Stomach (tissue), 9 donors: ENCODE results near the gene SYNDIG1. TPM values are rescaled to one million over a fixed set of nuclear protein-coding genes. Genes with fewer than 3 reads are reported as not detected.

Experiments used
- DNase-seq, 2 donors: peaks; one replicate each; pipeline versions ENCODE4 v3.0.0 to v3.0.0-alpha.2; 2013 to 2019
- H3K27ac ChIP-seq, 5 donors: fragments of 200-600 bp in 4 of 5; sonication (generic) in 4 of 5; one replicate each; pipeline ENCODE4 v1.5.1; 2013 to 2019; ENCODE audit warnings: mild to moderate bottlenecking in 1 of 5, moderate library complexity in 1 of 5
- H3K27me3 ChIP-seq, 3 donors: fragments of 200-600 bp; sonication (generic); one replicate each; pipeline ENCODE4 v1.5.1; 2017 to 2019; ENCODE audit warnings: mixed run types in 1 of 3
- H3K36me3 ChIP-seq, 4 donors: fragments of 200-600 bp; sonication (generic); 1 replicate in 3 of 4; 2 replicates in 1 of 4; pipeline ENCODE4 v1.5.1; 2016 to 2019
- H3K4me1 ChIP-seq, 4 donors: fragments of 200-600 bp; sonication (generic); one replicate each; pipeline ENCODE4 v1.5.1; 2016 to 2019
- H3K4me3 ChIP-seq, 4 donors: fragments of 200-600 bp; sonication (generic) in 3 of 4; one replicate each; pipeline ENCODE4 v1.5.1; 2016 to 2019; ENCODE audit warnings: mild to moderate bottlenecking in 1 of 4
- H3K9me3 ChIP-seq, 4 donors: fragments of 200-600 bp; sonication (generic); one replicate each; pipeline ENCODE4 v1.5.1; 2016 to 2019
- EP300 ChIP-seq: sonication (generic); formaldehyde crosslinking; IDR thresholded peaks from one replicate; pipeline ENCODE4 v1.6.1; 2017; ENCODE audit warnings: antibody characterized with exemption
- POLR2A ChIP-seq, 4 donors: fragments of 450-650 bp; IDR thresholded peaks; one replicate each; pipeline ENCODE4 v1.6.1; 2016; ENCODE audit warnings: antibody characterized with exemption in 4 of 4, control low read depth in 2 of 4, mild to moderate bottlenecking in 1 of 4, moderate library complexity in 1 of 4
- POLR2AphosphoS5 ChIP-seq, 3 donors: sonication (generic); formaldehyde crosslinking; IDR thresholded peaks; one replicate each; pipeline ENCODE4 v1.6.1; 2016; ENCODE audit warnings: antibody characterized with exemption in 3 of 3
- WGBS, 5 donors: extraction: QIAGEN DNeasy Blood & Tissue Kit in 3 of 5; methylation state at CpG; one replicate each; pipeline versions ENCODE4 v1.1.5 to v1.1.7; 2013 to 2018; 5-methylcytosine and 5-hydroxymethylcytosine counted together
- intact Hi-C: fragments of 100-400 bp; cut with DNase I; formaldehyde crosslinking; loops from one replicate; pipeline ENCODE4 v1.15.1; 2023; ENCODE audit warnings: low total_unique reads
- polyA plus RNA-seq, 3 donors: library from polyadenylated mRNA; stranded (reverse); fragments of 200-250 nt; gene quantifications; one replicate each; pipeline ENCODE4 v1.2.3, GENCODE V29; 2013
- total RNA-seq, 5 donors: library from RNA; depleted of rRNA; stranded (reverse); fragments of >200 nt; gene quantifications; one replicate each; pipeline versions ENCODE4 v1.1.0 to v1.2.3, GENCODE V29; 2014 to 2016
- TF ChIP-seq, protein P1 (sequence below), 7 experiments: fragments of 450-650 bp in 4 of 7; fragments of 200-600 bp in 3 of 7; sonication (generic) in 3 of 7; IDR thresholded peaks; one replicate each; pipeline ENCODE4 v1.5.1; 2016 to 2019; ENCODE audit warnings: antibody characterized with exemption in 7 of 7, control low read depth in 2 of 7, mild to moderate bottlenecking in 1 of 7
- donor health status: healthy with polysubstance abuse.
- donor health status: Bipolar disorder and iron deficiency.
- donor health status: healthy.

Gene SYNDIG1
- total and polyA plus RNA-seq, 8 donors = 0.29 to 2.0 (median 0.89) TPM; not detected in 4

DNA sequence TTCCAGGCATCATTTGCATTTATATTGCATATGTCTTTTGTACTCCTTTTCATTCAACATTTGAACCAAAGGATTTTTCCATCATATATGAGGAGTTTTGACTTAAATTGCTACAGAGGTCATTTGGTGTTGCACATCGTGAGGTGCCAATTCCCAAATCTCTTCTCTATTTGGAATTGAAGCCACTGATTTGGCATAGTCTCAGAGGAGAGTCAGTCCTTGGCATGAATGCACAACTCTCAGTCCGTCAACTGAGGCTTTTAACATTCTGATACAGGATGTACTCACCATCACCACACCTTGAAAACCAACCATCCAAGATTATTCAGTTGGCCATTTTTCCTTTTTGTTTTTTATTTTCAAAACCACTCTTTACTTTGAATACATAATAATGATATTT is 31.1 kb upstream of the SYNDIG1 start:
- intact Hi-C loops = no loop called here
- Histone ChIP-seq H3K4me3 (no peak overlapping the region), H3K27ac (no peak overlapping the region), H3K9me3 (no peaks in the 10 kb centered on the region), H3K36me3 (no peaks in the 10 kb centered on the region), H3K4me1 (no peaks in the 10 kb centered on the region), H3K27me3 (no peaks in the 10 kb centered on the region)
- TF ChIP-seq, protein P1, sequence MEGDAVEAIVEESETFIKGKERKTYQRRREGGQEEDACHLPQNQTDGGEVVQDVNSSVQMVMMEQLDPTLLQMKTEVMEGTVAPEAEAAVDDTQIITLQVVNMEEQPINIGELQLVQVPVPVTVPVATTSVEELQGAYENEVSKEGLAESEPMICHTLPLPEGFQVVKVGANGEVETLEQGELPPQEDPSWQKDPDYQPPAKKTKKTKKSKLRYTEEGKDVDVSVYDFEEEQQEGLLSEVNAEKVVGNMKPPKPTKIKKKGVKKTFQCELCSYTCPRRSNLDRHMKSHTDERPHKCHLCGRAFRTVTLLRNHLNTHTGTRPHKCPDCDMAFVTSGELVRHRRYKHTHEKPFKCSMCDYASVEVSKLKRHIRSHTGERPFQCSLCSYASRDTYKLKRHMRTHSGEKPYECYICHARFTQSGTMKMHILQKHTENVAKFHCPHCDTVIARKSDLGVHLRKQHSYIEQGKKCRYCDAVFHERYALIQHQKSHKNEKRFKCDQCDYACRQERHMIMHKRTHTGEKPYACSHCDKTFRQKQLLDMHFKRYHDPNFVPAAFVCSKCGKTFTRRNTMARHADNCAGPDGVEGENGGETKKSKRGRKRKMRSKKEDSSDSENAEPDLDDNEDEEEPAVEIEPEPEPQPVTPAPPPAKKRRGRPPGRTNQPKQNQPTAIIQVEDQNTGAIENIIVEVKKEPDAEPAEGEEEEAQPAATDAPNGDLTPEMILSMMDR (IDR thresholded peaks at IDR 0.05) = no peak
- TF ChIP-seq POLR2AphosphoS5 (IDR thresholded peaks at IDR 0.05) = no peak
- no peak for TF ChIP-seq EP300
- no peak for TF ChIP-seq POLR2A (IDR thresholded peaks at IDR 0.05)
- 69 to 79% (median 73%) methylated on average over 2 of the region's 2 CpGs for WGBS, 5 donors
- DNase-seq = no peak

DNA sequence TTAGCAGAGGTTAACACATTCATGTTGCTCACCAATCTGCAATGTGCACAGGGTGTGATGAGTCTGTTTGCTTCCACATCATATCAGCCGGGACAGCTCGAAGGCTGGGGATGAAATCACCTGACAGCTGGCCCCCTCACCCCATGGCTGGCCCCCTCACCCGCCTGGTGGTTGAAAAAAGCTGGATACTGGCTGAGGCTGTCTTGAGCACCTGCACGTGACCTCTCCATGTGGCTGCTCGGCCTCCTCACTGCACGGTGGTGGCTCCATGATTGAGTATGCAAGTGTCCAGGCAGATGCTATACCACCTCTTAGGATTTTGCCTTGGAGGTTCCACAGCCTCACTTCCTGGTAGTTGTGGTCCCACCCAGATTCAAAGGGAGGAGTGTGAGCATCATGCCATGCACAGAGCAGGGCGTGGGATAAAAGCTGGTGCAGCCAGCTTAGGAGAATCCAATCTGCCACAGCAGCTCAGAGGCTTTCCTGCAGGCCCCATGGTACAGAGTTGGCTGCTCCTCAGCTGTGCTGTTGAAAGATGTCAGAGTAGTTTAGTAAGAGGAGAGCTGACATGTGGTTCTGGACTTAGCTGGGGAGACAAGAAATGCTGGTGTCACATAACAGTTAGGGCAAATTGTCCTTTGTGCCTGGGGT is 29.6 kb upstream of the SYNDIG1 start:
- Histone ChIP-seq H3K4me1 (no peaks in the 10 kb centered on the region), H3K27me3 (no peaks in the 10 kb centered on the region), H3K36me3 (no peaks in the 10 kb centered on the region), H3K9me3 (no peaks in the 10 kb centered on the region), H3K27ac (no peak overlapping the region), H3K4me3 (no peak overlapping the region)
- intact Hi-C loops = no loop called here
- TF ChIP-seq EP300 (no peak), POLR2AphosphoS5 (IDR thresholded peaks at IDR 0.05) (no peak), POLR2A (IDR thresholded peaks at IDR 0.05) (no peak)
- TF ChIP-seq, protein P1 (IDR thresholded peaks at IDR 0.05) = no peak
- no peak for DNase-seq
- WGBS, 5 donors = 74 to 90% (median 84%) methylated on average over 7 of the region's 7 CpGs

DNA sequence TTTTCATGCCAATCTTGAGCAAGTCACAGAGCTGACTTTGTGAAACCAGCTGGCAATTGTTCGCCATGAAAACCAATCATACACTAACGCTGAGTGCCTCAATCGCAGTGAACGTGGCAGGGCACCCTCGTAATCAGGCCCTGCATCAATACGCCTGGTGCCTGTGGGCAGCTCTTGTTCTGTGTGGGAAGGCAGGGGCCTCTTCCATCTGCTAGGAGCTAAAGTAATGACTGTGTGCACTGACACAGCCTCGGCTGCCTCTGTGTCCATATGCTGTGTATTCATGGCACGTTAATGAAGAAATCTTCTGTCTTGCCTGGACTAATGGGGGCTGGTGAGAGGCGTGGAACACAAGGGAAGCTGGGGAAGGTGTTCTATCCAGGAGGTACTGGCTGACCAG is 27.8 kb upstream of the SYNDIG1 start:
- intact Hi-C loops = no loop called here
- no peak for TF ChIP-seq POLR2AphosphoS5 (IDR thresholded peaks at IDR 0.05)
- TF ChIP-seq, protein P1 (IDR thresholded peaks at IDR 0.05) = no peak
- no peak for TF ChIP-seq EP300
- TF ChIP-seq POLR2A (IDR thresholded peaks at IDR 0.05) = no peak
- no peaks in the 10 kb centered on the region for H3K9me3 ChIP-seq
- H3K27me3 ChIP-seq = peaks cover 0 to 7% (median 0%) of the 10 kb centered on the region in 3 donors
- DNase-seq = no peak
- H3K36me3 ChIP-seq = no peaks in the 10 kb centered on the region
- no peaks in the 10 kb centered on the region for H3K4me1 ChIP-seq
- H3K27ac ChIP-seq = no peak overlapping the region
- no peak overlapping the region for H3K4me3 ChIP-seq
- 85 to 94% (median 90%) methylated on average over 9 of the region's 9 CpGs for WGBS, 5 donors

DNA sequence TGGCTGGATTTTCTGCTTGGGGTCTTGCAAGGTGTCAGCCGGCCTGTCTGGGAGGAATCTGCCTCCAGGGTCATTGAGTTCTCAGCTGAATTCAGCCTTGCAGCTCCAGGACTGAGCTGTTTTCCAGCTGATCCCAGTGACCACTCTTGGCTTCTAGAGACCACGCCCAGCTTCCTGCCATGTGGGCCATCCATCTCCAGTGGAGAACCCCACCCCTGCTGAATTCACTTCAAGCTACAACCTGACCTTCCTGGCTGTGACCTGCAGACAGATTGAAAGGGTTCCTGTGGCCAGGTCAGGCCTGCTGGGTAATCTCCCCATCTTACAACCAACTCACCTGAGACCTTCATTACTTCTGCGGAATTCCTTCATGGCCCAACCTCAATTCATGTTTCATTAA is 26.5 kb upstream of the SYNDIG1 start:
- H3K4me1 ChIP-seq = peaks cover 0 to 5% (median 0%) of the 10 kb centered on the region in 4 donors
- intact Hi-C loops = no loop called here
- TF ChIP-seq EP300 (no peak), POLR2AphosphoS5 (IDR thresholded peaks at IDR 0.05) (no peak), POLR2A (IDR thresholded peaks at IDR 0.05) (no peak)
- TF ChIP-seq, protein P1 (IDR thresholded peaks at IDR 0.05) = no peak
- no peaks in the 10 kb centered on the region for H3K9me3 ChIP-seq
- H3K27ac ChIP-seq = no peak overlapping the region
- H3K36me3 ChIP-seq = no peaks in the 10 kb centered on the region
- no peak overlapping the region for H3K4me3 ChIP-seq
- H3K27me3 ChIP-seq = peaks cover 0 to 7% (median 0%) of the 10 kb centered on the region in 3 donors
- no peak for DNase-seq
- WGBS, 5 donors = 89 to 100% (median 95%) methylated on average over 3 of the region's 3 CpGs
